Ovary (tissue), 3 donors: ENCODE results near the gene LHFPL4.

Experiments
- POLR2A ChIP-seq: fragments of 450-650 bp; IDR thresholded peaks from one replicate; pipeline ENCODE4 v1.6.1; 2017; ENCODE audit warnings: antibody characterized with exemption, mild to moderate bottlenecking, moderate library complexity
- TF ChIP-seq, protein P1 (sequence below), 3 donors: fragments of 450-650 bp in 2 of 3; fragments of 200-600 bp in 1 of 3; IDR thresholded peaks; one replicate each; pipeline versions ENCODE4 v1.5.1 to v1.8.0; 2016 to 2022; ENCODE audit warnings: antibody characterized with exemption in 3 of 3, mild to moderate bottlenecking in 1 of 3
- donor health status: DM: no; HTN: no; CAD: no.

DNA sequence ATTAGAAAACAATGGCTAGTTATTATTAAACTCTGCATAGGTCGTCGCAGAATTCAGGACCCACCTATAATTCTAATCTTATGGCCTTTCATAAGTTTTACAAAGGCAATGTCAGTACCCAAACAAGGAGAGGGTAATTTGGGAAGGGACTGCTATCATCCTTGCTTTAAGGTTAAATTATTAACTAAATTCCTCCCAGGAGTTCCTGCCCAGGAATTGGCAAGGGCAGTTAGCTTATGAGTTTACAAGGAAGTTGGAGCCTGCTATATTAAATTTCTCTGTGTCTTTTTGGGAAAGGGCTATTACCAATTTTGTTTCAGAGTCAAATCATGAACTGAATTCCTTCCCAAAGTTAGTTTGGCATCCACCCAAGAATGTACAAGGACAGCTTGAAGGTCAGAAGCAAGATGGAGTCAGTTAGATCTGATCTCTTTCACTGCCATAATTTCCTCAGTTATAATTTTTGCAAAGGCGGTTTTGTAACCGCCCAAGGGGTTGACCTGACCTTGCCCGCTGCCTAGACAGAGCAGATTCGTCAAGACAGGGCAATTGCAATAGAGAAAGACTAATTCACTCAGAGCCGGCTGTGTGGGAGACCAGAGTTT lies 45.3 kb upstream of the LHFPL4 start:
- no peak for TF ChIP-seq POLR2A
- TF ChIP-seq, protein P1, sequence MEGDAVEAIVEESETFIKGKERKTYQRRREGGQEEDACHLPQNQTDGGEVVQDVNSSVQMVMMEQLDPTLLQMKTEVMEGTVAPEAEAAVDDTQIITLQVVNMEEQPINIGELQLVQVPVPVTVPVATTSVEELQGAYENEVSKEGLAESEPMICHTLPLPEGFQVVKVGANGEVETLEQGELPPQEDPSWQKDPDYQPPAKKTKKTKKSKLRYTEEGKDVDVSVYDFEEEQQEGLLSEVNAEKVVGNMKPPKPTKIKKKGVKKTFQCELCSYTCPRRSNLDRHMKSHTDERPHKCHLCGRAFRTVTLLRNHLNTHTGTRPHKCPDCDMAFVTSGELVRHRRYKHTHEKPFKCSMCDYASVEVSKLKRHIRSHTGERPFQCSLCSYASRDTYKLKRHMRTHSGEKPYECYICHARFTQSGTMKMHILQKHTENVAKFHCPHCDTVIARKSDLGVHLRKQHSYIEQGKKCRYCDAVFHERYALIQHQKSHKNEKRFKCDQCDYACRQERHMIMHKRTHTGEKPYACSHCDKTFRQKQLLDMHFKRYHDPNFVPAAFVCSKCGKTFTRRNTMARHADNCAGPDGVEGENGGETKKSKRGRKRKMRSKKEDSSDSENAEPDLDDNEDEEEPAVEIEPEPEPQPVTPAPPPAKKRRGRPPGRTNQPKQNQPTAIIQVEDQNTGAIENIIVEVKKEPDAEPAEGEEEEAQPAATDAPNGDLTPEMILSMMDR (IDR thresholded peaks at IDR 0.05), result no peak
